Neural crest cell (in vitro differentiated cells): ENCODE measurements around the gene C5orf46. TPM values are rescaled to one million over a fixed set of nuclear protein-coding genes. Genes with fewer than 3 reads are reported as not detected.

Experiments
- DNase-seq: peaks from one replicate; pipeline ENCODE4 v3.0.0; 2021; ENCODE audit warnings: low read depth, mixed read lengths, low spot score
- H3K27ac Mint-ChIP-seq: one replicate; pipeline ENCODE4 v1.8.0; 2021; ENCODE audit warnings: mild to moderate bottlenecking, mixed read lengths; ENCODE audit not compliant: unreplicated experiment
- H3K27me3 Mint-ChIP-seq: 2 replicates; pipeline ENCODE4 v1.8.0; 2021; ENCODE audit warnings: low read depth, mild to moderate bottlenecking, mixed read lengths
- H3K36me3 Mint-ChIP-seq: 2 replicates; pipeline ENCODE4 v1.8.0; 2021; ENCODE audit warnings: low read depth, mild to moderate bottlenecking, mixed read lengths
- H3K4me1 Mint-ChIP-seq: 2 replicates; pipeline ENCODE4 v1.8.0; 2021; ENCODE audit warnings: mixed read lengths
- H3K4me3 Mint-ChIP-seq: one replicate; pipeline ENCODE4 v1.8.0; 2021; ENCODE audit warnings: mild to moderate bottlenecking, mixed read lengths
- H3K9me3 Mint-ChIP-seq: 2 replicates; pipeline ENCODE4 v1.8.0; 2021; ENCODE audit warnings: mixed read lengths
- CTCF ChIP-seq: fragments of 200-600 bp; sonication (generic); conservative IDR thresholded peaks from 2 replicates; pipeline ENCODE4 v1.5.0; 2021; ENCODE audit warnings: antibody characterized with exemption, mild to moderate bottlenecking
- total RNA-seq: library from RNA; stranded (reverse); gene quantifications from 2 replicates; pipeline ENCODE4 v1.2.1, GENCODE V29; 2021

The C5orf46 gene
- total RNA-seq, 1 donor from 2014 or later = not detected

GRCh38 chr5:147863454-147864158, 42.7 kb downstream of the C5orf46 start:
- Mint-ChIP-seq H3K27ac (no peak overlapping the region), H3K4me3 (no peak overlapping the region), H3K27me3 (peaks cover 8% of the 10 kb centered on the region), H3K36me3 (no peaks in the 10 kb centered on the region), H3K9me3 (no peaks in the 10 kb centered on the region), H3K4me1 (peaks cover 2% of the 10 kb centered on the region)
- no peak for DNase-seq
- TF ChIP-seq CTCF = no peak

- TF ChIP-seq CTCF = no peak
- no peak overlapping the region for H3K4me3 Mint-ChIP-seq
- H3K36me3 Mint-ChIP-seq = no peaks in the 10 kb centered on the region
- DNase-seq = no peak
- H3K4me1 Mint-ChIP-seq = no peaks in the 10 kb centered on the region
- no peak overlapping the region for H3K27ac Mint-ChIP-seq
- no peaks in the 10 kb centered on the region for H3K9me3 Mint-ChIP-seq
- H3K27me3 Mint-ChIP-seq = no peaks in the 10 kb centered on the region
Measured at GRCh38 chr5:147860641-147861025, 45.7 kb downstream of the C5orf46 start.

- no peaks in the 10 kb centered on the region for H3K36me3 Mint-ChIP-seq
- no peak overlapping the region for H3K4me3 Mint-ChIP-seq
- no peak for TF ChIP-seq CTCF
- H3K27me3 Mint-ChIP-seq = no peaks in the 10 kb centered on the region
- no peak for DNase-seq
- H3K27ac Mint-ChIP-seq = peak overlapping the region; percentile 6
- no peaks in the 10 kb centered on the region for H3K9me3 Mint-ChIP-seq
- H3K4me1 Mint-ChIP-seq = no peaks in the 10 kb centered on the region
Measured at GRCh38 chr5:147859962-147860640, 46.2 kb downstream of the C5orf46 start.

GRCh38 chr5:147858565-147858964, 47.8 kb downstream of the C5orf46 start:
- H3K4me3 Mint-ChIP-seq = no peak overlapping the region
- no peak overlapping the region for H3K27ac Mint-ChIP-seq
- no peaks in the 10 kb centered on the region for H3K36me3 Mint-ChIP-seq
- no peak for DNase-seq
- no peak for TF ChIP-seq CTCF
- no peaks in the 10 kb centered on the region for H3K9me3 Mint-ChIP-seq
- no peaks in the 10 kb centered on the region for H3K4me1 Mint-ChIP-seq
- H3K27me3 Mint-ChIP-seq = peaks cover 3% of the 10 kb centered on the region

- H3K36me3 Mint-ChIP-seq = no peaks in the 10 kb centered on the region
- H3K27ac Mint-ChIP-seq = no peak overlapping the region
- peaks cover 3% of the 10 kb centered on the region for H3K27me3 Mint-ChIP-seq
- peak; percentile 75 for DNase-seq
- peak; percentile 89 for TF ChIP-seq CTCF
- no peaks in the 10 kb centered on the region for H3K9me3 Mint-ChIP-seq
- H3K4me1 Mint-ChIP-seq = no peaks in the 10 kb centered on the region
- no peak overlapping the region for H3K4me3 Mint-ChIP-seq
Measured at GRCh38 chr5:147857302-147858129, 48.8 kb downstream of the C5orf46 start.
